Uterus (tissue), 2 donors: Measurements from ENCODE around the gene CORO7.
"Not testable (repeated sequence)": the region's sequence is repeated elsewhere in the genome, so short reads cannot be mapped to it uniquely, and the experiment has no call there.

Experiments used
- CTCF ChIP-seq, 4 experiments: fragments of 200-600 bp in 2 of 4; fragments of 450-650 bp in 2 of 4; sonication (generic) in 2 of 4; IDR thresholded peaks; one replicate each; pipeline ENCODE4 v1.5.1; 2016 to 2019; ENCODE audit warnings: antibody characterized with exemption in 4 of 4, mild to moderate bottlenecking in 2 of 4, moderate library complexity in 1 of 4
- POLR2A ChIP-seq, 2 donors: fragments of 450-650 bp; IDR thresholded peaks; one replicate each; pipeline ENCODE4 v1.6.1; 2016; ENCODE audit warnings: antibody characterized with exemption in 2 of 2, mild to moderate bottlenecking in 1 of 2, moderate library complexity in 1 of 2

GRCh38 chr16:4344300-4344982 lies 72.0 kb downstream of the CORO7 start:
- TF ChIP-seq CTCF, POLR2A (IDR thresholded peaks at IDR 0.05): not testable (repeated sequence)
